Caco-2 (cell line): ENCODE data around the gene TBCC. TPM values are rescaled to one million over a fixed set of nuclear protein-coding genes. Genes with fewer than 3 reads are reported as not detected.

Experiments
- BruUV-seq: library from RNA; stranded (reverse); fragments of 400-500 nt; replicated peaks from 2 replicates; lab custom pipeline; 2021; lab: Mats Ljungman, UMichigan
- CTCF ChIA-PET: fragments of 300-600 bp; sonication (Branson Sonifier 250); formaldehyde crosslinking; loops from one replicate; lab custom pipeline; 2022; ENCODE audit warnings: antibody characterized with exemption; lab: Charles Lee
- POLR2A ChIA-PET: fragments of 300-600 bp; sonication (Branson Sonifier 250); formaldehyde crosslinking; loops from one replicate; lab custom pipeline; 2022; ENCODE audit warnings: antibody characterized with exemption; lab: Charles Lee
- DNase-seq, 2 experiments: peaks; one replicate each; pipeline versions ENCODE4 v3.0.0 to v3.0.0-alpha.2; 2020 to 2022
- H3K27me3 ChIP-seq: replicated peaks from 2 replicates; pipeline ENCODE4 v1.6.0; 2011; ENCODE audit warnings: low read length; ENCODE audit not compliant: control insufficient read depth, insufficient read depth
- H3K36me3 ChIP-seq: 2 replicates; pipeline ENCODE4 v1.5.1; 2011; ENCODE audit warnings: low read length; ENCODE audit not compliant: control insufficient read depth, insufficient read depth
- H3K4me1 ChIP-seq: fragments of 250-450 bp; sonication (Bioruptor Pico); 2 replicates; pipeline ENCODE4 v1.5.1; 2020; ENCODE audit warnings: mild to moderate bottlenecking
- H3K4me3 ChIP-seq: 2 replicates; pipeline ENCODE4 v1.5.1; 2011; ENCODE audit warnings: low read depth, mild to moderate bottlenecking, control low read depth, low read length
- H3K9me3 ChIP-seq: fragments of 250-450 bp; sonication (Bioruptor Pico); 2 replicates; pipeline ENCODE4 v1.5.1; 2020; ENCODE audit warnings: mild to moderate bottlenecking, moderate library complexity
- H3K27ac Mint-ChIP-seq: one replicate; pipeline ENCODE4 v1.8.0; 2022; ENCODE audit warnings: mixed read lengths; ENCODE audit not compliant: unreplicated experiment
- H3K27me3 Mint-ChIP-seq: one replicate; pipeline ENCODE4 v1.8.0; 2022; ENCODE audit warnings: mixed read lengths; ENCODE audit not compliant: insufficient read depth, unreplicated experiment
- H3K36me3 Mint-ChIP-seq: one replicate; pipeline ENCODE4 v1.8.0; 2022; ENCODE audit warnings: mild to moderate bottlenecking, mixed read lengths; ENCODE audit not compliant: insufficient read depth, unreplicated experiment
- H3K4me1 Mint-ChIP-seq: one replicate; pipeline ENCODE4 v1.8.0; 2022; ENCODE audit warnings: low read depth, mixed read lengths; ENCODE audit not compliant: unreplicated experiment
- H3K4me3 Mint-ChIP-seq: one replicate; pipeline ENCODE4 v1.8.0; 2022; ENCODE audit warnings: mild to moderate bottlenecking, moderate library complexity, mixed read lengths; ENCODE audit not compliant: unreplicated experiment
- H3K9me3 Mint-ChIP-seq: one replicate; pipeline ENCODE4 v1.8.0; 2022; ENCODE audit warnings: mixed read lengths; ENCODE audit not compliant: unreplicated experiment
- intact Hi-C: fragments of 100-400 bp; cut with micrococcal nuclease; formaldehyde crosslinking; loops from one replicate; pipeline ENCODE4 v1.10.0; 2022; ENCODE audit not compliant: unreplicated experiment
- total RNA-seq: library from RNA; stranded (reverse); gene quantifications from 2 replicates; pipeline ENCODE4 v1.2.3, GENCODE V29; 2022
- TF ChIP-seq, protein P1 (sequence below), 2 experiments: fragments of 200-600 bp in 1 of 2; IDR thresholded peaks; 1 replicate in 1 of 2; 2 replicates in 1 of 2; pipeline versions ENCODE4 v1.5.1 to v1.8.0; 2011 to 2022; ENCODE audit warnings: antibody characterized with exemption in 1 of 2, control low read depth in 1 of 2, inconsistent platforms in 1 of 2, low read depth in 1 of 2, low read length in 1 of 2, mild to moderate bottlenecking in 1 of 2, moderate library complexity in 1 of 2; ENCODE audit not compliant: insufficient read depth in 1 of 2, severe bottlenecking in 1 of 2, unreplicated experiment in 1 of 2

TBCC gene
- total RNA-seq, 1 experiment from 2014 or later, result 20.4 TPM

DNA sequence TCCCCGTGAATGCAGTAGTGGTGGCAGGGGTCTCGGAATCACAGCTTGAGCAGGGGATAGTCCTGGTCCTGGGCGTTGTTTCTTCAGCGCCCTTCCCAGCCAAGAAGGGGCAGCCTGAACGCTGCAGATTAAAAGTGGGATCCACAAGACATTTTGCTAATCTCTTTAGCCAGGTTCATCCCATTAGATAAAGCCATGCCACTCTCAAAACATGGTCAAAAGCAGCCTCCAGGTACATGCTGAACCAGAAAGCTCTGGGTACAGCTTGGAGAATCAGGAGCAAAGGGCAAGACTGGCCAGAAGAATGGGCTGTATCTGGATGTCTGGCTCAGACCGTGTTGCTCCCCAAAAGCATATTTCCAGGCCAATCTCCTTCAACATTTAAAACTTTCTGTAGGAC lies 23.4 kb downstream of the TBCC start, which contains the start of gene PRPH2:
PRPH2 (minus strand) TSS at position 101 of the 400 bp plus-strand sequence. CDS start 263 bp downstream, outside the sequence.
- DNase-seq, result no peak
- no TSS peak for BruUV-seq
- Mint-ChIP-seq H3K27ac (no peak within 1 kb of the TSS), H3K36me3 (no peaks in the 10 kb centered on the region), H3K4me3 (no peak within 1 kb of the TSS), H3K9me3 (no peaks in the 10 kb centered on the region), H3K27me3 (no peaks in the 10 kb centered on the region), H3K4me1 (peaks cover 6% of the 10 kb centered on the region)
- Histone ChIP-seq H3K4me3 (no peak within 1 kb of the TSS), H3K36me3 (no peaks in the 10 kb centered on the region), H3K4me1 (peaks cover 4% of the 10 kb centered on the region; the same call in 1 of the 2 replicates), H3K27me3 (no peaks in the 10 kb centered on the region), H3K9me3 (no peaks in the 10 kb centered on the region)
- intact Hi-C loops, result no loop called here
- ChIA-PET POLR2A (no interaction called here), CTCF (no interaction called here)
- TF ChIP-seq, protein P1, sequence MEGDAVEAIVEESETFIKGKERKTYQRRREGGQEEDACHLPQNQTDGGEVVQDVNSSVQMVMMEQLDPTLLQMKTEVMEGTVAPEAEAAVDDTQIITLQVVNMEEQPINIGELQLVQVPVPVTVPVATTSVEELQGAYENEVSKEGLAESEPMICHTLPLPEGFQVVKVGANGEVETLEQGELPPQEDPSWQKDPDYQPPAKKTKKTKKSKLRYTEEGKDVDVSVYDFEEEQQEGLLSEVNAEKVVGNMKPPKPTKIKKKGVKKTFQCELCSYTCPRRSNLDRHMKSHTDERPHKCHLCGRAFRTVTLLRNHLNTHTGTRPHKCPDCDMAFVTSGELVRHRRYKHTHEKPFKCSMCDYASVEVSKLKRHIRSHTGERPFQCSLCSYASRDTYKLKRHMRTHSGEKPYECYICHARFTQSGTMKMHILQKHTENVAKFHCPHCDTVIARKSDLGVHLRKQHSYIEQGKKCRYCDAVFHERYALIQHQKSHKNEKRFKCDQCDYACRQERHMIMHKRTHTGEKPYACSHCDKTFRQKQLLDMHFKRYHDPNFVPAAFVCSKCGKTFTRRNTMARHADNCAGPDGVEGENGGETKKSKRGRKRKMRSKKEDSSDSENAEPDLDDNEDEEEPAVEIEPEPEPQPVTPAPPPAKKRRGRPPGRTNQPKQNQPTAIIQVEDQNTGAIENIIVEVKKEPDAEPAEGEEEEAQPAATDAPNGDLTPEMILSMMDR (IDR thresholded peaks at IDR 0.05; ENCODE audit: insufficient read depth in 1 of 2, low read depth in 1 of 2, low read length in 1 of 2, severe bottlenecking in 1 of 2, unreplicated experiment in 1 of 2), result no peak

DNA sequence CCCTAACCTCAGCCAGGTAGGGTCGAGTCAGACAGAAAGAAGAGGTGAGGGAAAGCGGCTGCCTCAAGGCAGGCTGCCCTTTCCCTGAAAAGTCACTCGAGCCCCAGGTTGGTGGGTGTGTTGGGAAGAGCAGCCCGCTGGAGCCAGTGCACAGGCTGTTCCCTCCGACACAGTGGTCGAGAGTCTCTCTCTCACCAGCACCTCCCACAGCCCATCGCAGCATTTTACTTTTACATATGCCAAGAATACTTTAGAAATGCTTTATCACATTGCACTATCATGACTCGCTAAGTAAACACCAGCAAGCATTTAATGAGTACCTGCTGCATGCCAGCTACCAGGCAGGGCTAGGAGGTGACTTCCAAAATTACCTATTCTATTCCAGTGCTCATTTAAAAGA lies 25.2 kb downstream of the TBCC start:
- H3K36me3 Mint-ChIP-seq, result no peaks in the 10 kb centered on the region
- POLR2A ChIA-PET, result no interaction called here

DNA sequence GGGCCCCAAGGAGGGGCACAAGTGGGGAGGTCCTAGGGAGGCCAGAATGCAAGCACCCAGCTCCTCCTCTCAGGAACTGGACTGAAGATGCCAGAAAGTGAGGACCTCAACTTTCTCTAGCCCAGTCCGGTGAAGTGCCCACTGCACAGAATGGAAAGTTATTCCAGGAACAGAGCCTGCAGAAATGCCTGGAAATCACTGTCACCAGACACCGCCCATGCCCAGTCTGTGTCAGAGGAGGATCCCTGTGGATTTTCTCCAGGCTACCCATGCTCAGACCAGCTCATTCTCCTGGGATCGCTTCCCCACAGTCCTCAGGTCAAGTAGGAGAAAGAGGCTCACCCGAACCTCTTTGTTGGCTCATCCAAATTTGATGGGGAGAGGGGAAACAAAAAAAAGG lies 30.0 kb downstream of the TBCC start:
- H3K4me3 ChIP-seq, result no peak overlapping the region
- CTCF ChIA-PET, result interaction anchor here (0.6 kb wide), 2 partner anchors 20 to 82 kb away, joined by 3 to 4 read pairs; no protein-coding TSS in a partner anchor
- no peaks in the 10 kb centered on the region for H3K36me3 ChIP-seq
- no peak overlapping the region for H3K4me3 Mint-ChIP-seq
- POLR2A ChIA-PET, result no interaction called here
- TF ChIP-seq, protein P1 (IDR thresholded peaks at IDR 0.05; ENCODE audit: insufficient read depth in 1 of 2, low read depth in 1 of 2, low read length in 1 of 2, severe bottlenecking in 1 of 2, unreplicated experiment in 1 of 2), result no peak
- H3K4me1 ChIP-seq, result no peaks in the 10 kb centered on the region
- no peaks in the 10 kb centered on the region for H3K27me3 Mint-ChIP-seq
- intact Hi-C loops, result no loop called here
- H3K27me3 ChIP-seq, result no peaks in the 10 kb centered on the region
- H3K27ac Mint-ChIP-seq, result no peak overlapping the region
- no peaks in the 10 kb centered on the region for H3K36me3 Mint-ChIP-seq
- BruUV-seq, result no TSS peak
- no peak for DNase-seq
- peaks cover 13% of the 10 kb centered on the region for H3K9me3 Mint-ChIP-seq
- no peaks in the 10 kb centered on the region for H3K9me3 ChIP-seq
- H3K4me1 Mint-ChIP-seq, result peaks cover 5% of the 10 kb centered on the region

More for the DNA sequence above, 25.2 kb downstream of the TBCC start:
- CTCF ChIA-PET, result no interaction called here
- Histone ChIP-seq H3K9me3 (no peaks in the 10 kb centered on the region), H3K36me3 (no peaks in the 10 kb centered on the region), H3K4me1 (no peaks in the 10 kb centered on the region), H3K27me3 (no peaks in the 10 kb centered on the region), H3K4me3 (no peak overlapping the region)
- H3K4me3 Mint-ChIP-seq, result no peak overlapping the region
- no peaks in the 10 kb centered on the region for H3K27me3 Mint-ChIP-seq
- no peaks in the 10 kb centered on the region for H3K9me3 Mint-ChIP-seq
- TF ChIP-seq, protein P1 (IDR thresholded peaks at IDR 0.05; ENCODE audit: insufficient read depth in 1 of 2, low read depth in 1 of 2, low read length in 1 of 2, severe bottlenecking in 1 of 2, unreplicated experiment in 1 of 2), result no peak
- no TSS peak for BruUV-seq
- DNase-seq, result no peak
- H3K4me1 Mint-ChIP-seq, result peaks cover 6% of the 10 kb centered on the region
- no peak overlapping the region for H3K27ac Mint-ChIP-seq
- intact Hi-C loops, result no loop called here
